Ovary (tissue), 3 donors: ENCODE data around the gene COL8A1.

Source experiments
- CTCF ChIP-seq, 3 donors: fragments of 450-650 bp in 2 of 3; fragments of 200-600 bp in 1 of 3; IDR thresholded peaks; one replicate each; pipeline versions ENCODE4 v1.5.1 to v1.8.0; 2016 to 2022; ENCODE audit warnings: antibody characterized with exemption in 3 of 3, mild to moderate bottlenecking in 1 of 3
- EP300 ChIP-seq: sonication (generic); formaldehyde crosslinking; IDR thresholded peaks from one replicate; pipeline ENCODE4 v1.6.1; 2017; ENCODE audit warnings: antibody characterized with exemption
- POLR2A ChIP-seq: fragments of 450-650 bp; IDR thresholded peaks from one replicate; pipeline ENCODE4 v1.6.1; 2017; ENCODE audit warnings: antibody characterized with exemption, mild to moderate bottlenecking, moderate library complexity
- donor health status: DM: no; HTN: no; CAD: no.

GRCh38 chr3:99620976-99621375 is 17.4 kb upstream of the COL8A1 start:
- TF ChIP-seq CTCF (IDR thresholded peaks at IDR 0.05), result no peak
- no peak for TF ChIP-seq EP300
- no peak for TF ChIP-seq POLR2A
